ENCODE data around the gene GOSR1. TPM values are rescaled to one million over a fixed set of nuclear protein-coding genes. Genes with fewer than 3 reads are reported as not detected.

The GOSR1 gene
- total RNA-seq, 3 donors from 2014 or later (not counting 1 experiment from before 2014, with no cell fraction given): 45.0 to 57.5 (median 54.4) TPM

- H3K4me3 Mint-ChIP-seq: no peak overlapping the region
- ATAC-seq (no peak), DNase-seq (no peak)
- intact Hi-C loops (cut with micrococcal nuclease): no loop called here
- H3K27ac Mint-ChIP-seq: peak overlapping the region in 1 of 2 donors; percentile 45
- H3K9me3 Mint-ChIP-seq: no peaks in the 10 kb centered on the region
- TF ChIP-seq, protein P1, sequence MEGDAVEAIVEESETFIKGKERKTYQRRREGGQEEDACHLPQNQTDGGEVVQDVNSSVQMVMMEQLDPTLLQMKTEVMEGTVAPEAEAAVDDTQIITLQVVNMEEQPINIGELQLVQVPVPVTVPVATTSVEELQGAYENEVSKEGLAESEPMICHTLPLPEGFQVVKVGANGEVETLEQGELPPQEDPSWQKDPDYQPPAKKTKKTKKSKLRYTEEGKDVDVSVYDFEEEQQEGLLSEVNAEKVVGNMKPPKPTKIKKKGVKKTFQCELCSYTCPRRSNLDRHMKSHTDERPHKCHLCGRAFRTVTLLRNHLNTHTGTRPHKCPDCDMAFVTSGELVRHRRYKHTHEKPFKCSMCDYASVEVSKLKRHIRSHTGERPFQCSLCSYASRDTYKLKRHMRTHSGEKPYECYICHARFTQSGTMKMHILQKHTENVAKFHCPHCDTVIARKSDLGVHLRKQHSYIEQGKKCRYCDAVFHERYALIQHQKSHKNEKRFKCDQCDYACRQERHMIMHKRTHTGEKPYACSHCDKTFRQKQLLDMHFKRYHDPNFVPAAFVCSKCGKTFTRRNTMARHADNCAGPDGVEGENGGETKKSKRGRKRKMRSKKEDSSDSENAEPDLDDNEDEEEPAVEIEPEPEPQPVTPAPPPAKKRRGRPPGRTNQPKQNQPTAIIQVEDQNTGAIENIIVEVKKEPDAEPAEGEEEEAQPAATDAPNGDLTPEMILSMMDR (IDR thresholded peaks at IDR 0.05): no peak
- H3K27me3 Mint-ChIP-seq (ENCODE audit: low read depth in 2 of 2): no peaks in the 10 kb centered on the region
- H3K4me1 Mint-ChIP-seq: peaks cover 13 to 14% of the 10 kb centered on the region in 2 donors
- no peaks in the 10 kb centered on the region for H3K27me3 ChIP-seq (ENCODE audit: control insufficient read depth, insufficient read depth, low read length)
- peaks cover 21% of the 10 kb centered on the region for H3K36me3 Mint-ChIP-seq
- no peak overlapping the region for H3K27ac ChIP-seq (ENCODE audit: low read length)
- WGBS (ENCODE audit: insufficient coverage): 100% methylated on average over 1 of the region's 1 CpG
- H3K9me3 ChIP-seq (ENCODE audit: control insufficient read depth, insufficient read depth, low read length): no peaks in the 10 kb centered on the region
- peaks cover 68% of the 10 kb centered on the region for H3K36me3 ChIP-seq (ENCODE audit: control insufficient read depth, insufficient read depth, low read length)
- peaks cover 7% of the 10 kb centered on the region for H3K4me1 ChIP-seq (ENCODE audit: control insufficient read depth, insufficient read depth, low read length)
- no peak overlapping the region for H3K4me3 ChIP-seq (ENCODE audit: low read length)
Measured at GRCh38 chr17:30483159-30483558, 6.0 kb downstream of the GOSR1 start.

- no peaks in the 10 kb centered on the region for H3K27me3 Mint-ChIP-seq (ENCODE audit: low read depth in 2 of 2)
Measured at GRCh38 chr17:30493780-30494179, 16.6 kb downstream of the GOSR1 start.

DNA sequence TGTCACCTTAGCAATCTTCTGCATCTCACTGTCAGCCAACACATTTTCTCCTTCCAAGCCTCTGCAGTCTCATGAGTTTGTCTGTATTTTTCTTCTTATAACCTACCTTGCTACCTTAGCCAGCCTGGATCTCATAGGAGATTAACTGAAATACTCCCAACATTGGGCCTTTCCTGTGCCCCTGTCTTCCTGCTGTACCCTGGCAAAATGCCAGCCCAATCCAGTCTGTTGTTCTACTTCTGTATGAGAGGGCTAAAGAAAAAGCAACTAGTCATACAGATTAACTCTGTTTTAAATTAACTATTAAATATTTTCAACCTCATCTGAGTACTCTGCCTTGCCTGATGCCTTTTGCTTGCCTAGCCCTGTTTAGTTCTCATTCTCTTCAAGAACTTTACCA lies 18.4 kb downstream of the GOSR1 start:
- DNase-seq: peak in 1 of 2 donors; percentile 13
- no peak for ATAC-seq
- H3K9me3 Mint-ChIP-seq: no peaks in the 10 kb centered on the region
- H3K27ac ChIP-seq (ENCODE audit: low read length): no peak overlapping the region
- H3K4me1 Mint-ChIP-seq: peaks cover 16 to 17% of the 10 kb centered on the region in 2 donors
- H3K27ac Mint-ChIP-seq: peak overlapping the region in 1 of 2 donors; percentile 27
- no peaks in the 10 kb centered on the region for H3K27me3 ChIP-seq (ENCODE audit: control insufficient read depth, insufficient read depth, low read length)
- H3K4me1 ChIP-seq (ENCODE audit: control insufficient read depth, insufficient read depth, low read length): no peaks in the 10 kb centered on the region
- H3K9me3 ChIP-seq (ENCODE audit: control insufficient read depth, insufficient read depth, low read length): no peaks in the 10 kb centered on the region
- intact Hi-C loops (cut with micrococcal nuclease): no loop called here
- H3K36me3 ChIP-seq (ENCODE audit: control insufficient read depth, insufficient read depth, low read length): peaks cover 60% of the 10 kb centered on the region
- H3K27me3 Mint-ChIP-seq (ENCODE audit: low read depth in 2 of 2): no peaks in the 10 kb centered on the region
- TF ChIP-seq, protein P1 (IDR thresholded peaks at IDR 0.05): no peak
- H3K4me3 ChIP-seq (ENCODE audit: low read length): no peak overlapping the region
- no peak overlapping the region for H3K4me3 Mint-ChIP-seq
- H3K36me3 Mint-ChIP-seq: peaks cover 22% of the 10 kb centered on the region

More at GRCh38 chr17:30493780-30494179, 16.6 kb downstream of the GOSR1 start:
- Mint-ChIP-seq H3K4me3 (no peak overlapping the region), H3K4me1 (peaks cover 6 to 7% of the 10 kb centered on the region in 2 donors), H3K9me3 (no peaks in the 10 kb centered on the region), H3K36me3 (peaks cover 22% of the 10 kb centered on the region), H3K27ac (no peak overlapping the region)
- WGBS (ENCODE audit: insufficient coverage): no CpG with 5 or more reads among the region's 2 CpGs
- DNase-seq (no peak), ATAC-seq (no peak)
- Histone ChIP-seq H3K9me3 (ENCODE audit: control insufficient read depth, insufficient read depth, low read length) (no peaks in the 10 kb centered on the region), H3K27ac (ENCODE audit: low read length) (no peak overlapping the region), H3K4me3 (ENCODE audit: low read length) (no peak overlapping the region), H3K36me3 (ENCODE audit: control insufficient read depth, insufficient read depth, low read length) (peaks cover 77% of the 10 kb centered on the region), H3K27me3 (ENCODE audit: control insufficient read depth, insufficient read depth, low read length) (no peaks in the 10 kb centered on the region), H3K4me1 (ENCODE audit: control insufficient read depth, insufficient read depth, low read length) (no peaks in the 10 kb centered on the region)
- TF ChIP-seq, protein P1 (IDR thresholded peaks at IDR 0.05): no peak
- intact Hi-C loops (cut with micrococcal nuclease): no loop called here

DNA sequence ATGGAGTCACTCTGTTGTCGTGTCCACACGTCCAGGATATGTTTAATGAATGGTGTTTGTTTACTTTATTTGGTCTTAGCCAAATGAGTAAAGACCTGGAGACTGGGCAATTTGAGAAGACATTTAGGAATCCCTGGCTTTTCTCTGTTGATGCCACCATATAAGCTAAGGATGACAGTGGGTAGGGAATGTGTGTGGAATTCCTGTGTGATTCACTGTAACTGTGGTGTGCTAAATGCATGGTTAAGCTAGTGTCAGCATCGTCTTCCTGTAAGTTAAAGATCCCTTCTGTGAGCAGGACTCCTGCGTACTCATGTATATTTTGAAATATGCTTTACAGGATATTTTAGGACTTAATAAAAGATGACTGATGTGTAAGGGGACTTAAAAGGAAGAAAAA lies 26.4 kb downstream of the GOSR1 start:
- no peak for DNase-seq
- Histone ChIP-seq H3K27me3 (ENCODE audit: control insufficient read depth, insufficient read depth, low read length) (no peaks in the 10 kb centered on the region), H3K36me3 (ENCODE audit: control insufficient read depth, insufficient read depth, low read length) (peaks cover 45% of the 10 kb centered on the region), H3K9me3 (ENCODE audit: control insufficient read depth, insufficient read depth, low read length) (no peaks in the 10 kb centered on the region), H3K4me1 (ENCODE audit: control insufficient read depth, insufficient read depth, low read length) (no peaks in the 10 kb centered on the region), H3K27ac (ENCODE audit: low read length) (no peak overlapping the region), H3K4me3 (ENCODE audit: low read length) (no peak overlapping the region)
- Mint-ChIP-seq H3K27ac (no peak overlapping the region), H3K4me1 (peaks cover 11 to 16% of the 10 kb centered on the region in 2 donors), H3K4me3 (no peak overlapping the region), H3K36me3 (no peaks in the 10 kb centered on the region), H3K27me3 (ENCODE audit: low read depth in 2 of 2) (no peaks in the 10 kb centered on the region), H3K9me3 (no peaks in the 10 kb centered on the region)
- intact Hi-C loops (cut with micrococcal nuclease): no loop called here
- 98% methylated on average over 4 of the region's 4 CpGs for WGBS (ENCODE audit: insufficient coverage)
- no peak for ATAC-seq
- TF ChIP-seq, protein P1 (IDR thresholded peaks at IDR 0.05): no peak

All from natural killer cell (primary cell).